NCI-H2029 (cell line): ENCODE measurements around the gene CTIF.

Experiments
- DNase-seq: peaks from one replicate; lab custom pipeline; 2025; lab: John Stamatoyannopoulos, UW

The CTIF gene

GRCh38 chr18:48621815-48622555 lies 83.2 kb downstream of the CTIF start:
- DNase-seq: no peak

GRCh38 chr18:48622911-48623431 lies 84.1 kb downstream of the CTIF start:
- no peak for DNase-seq

GRCh38 chr18:48623468-48624235 lies 84.8 kb downstream of the CTIF start:
- no peak for DNase-seq

- DNase-seq: no peak
These were observed 86.0 kb downstream of the CTIF start for GRCh38 chr18:48624856-48625255.

GRCh38 chr18:48627216-48627615 lies 88.4 kb downstream of the CTIF start:
- DNase-seq: no peak

- no peak for DNase-seq
These were observed 91.0 kb downstream of the CTIF start for GRCh38 chr18:48629730-48630324.

GRCh38 chr18:48631851-48632250 lies 93.0 kb downstream of the CTIF start:
- DNase-seq: no peak

GRCh38 chr18:48632676-48633257 lies 93.9 kb downstream of the CTIF start:
- DNase-seq: no peak

- no peak for DNase-seq
These were observed 95.7 kb downstream of the CTIF start for GRCh38 chr18:48634491-48634890.

GRCh38 chr18:48634975-48635374 lies 96.1 kb downstream of the CTIF start:
- no peak for DNase-seq

- no peak for DNase-seq
These were observed 97.0 kb downstream of the CTIF start for GRCh38 chr18:48635806-48636205.

- no peak for DNase-seq
These were observed 97.6 kb downstream of the CTIF start for GRCh38 chr18:48636436-48636835.

- DNase-seq: no peak
These were observed 98.5 kb downstream of the CTIF start for GRCh38 chr18:48637081-48637990.

GRCh38 chr18:48638451-48638850 lies 99.6 kb downstream of the CTIF start:
- no peak for DNase-seq

GRCh38 chr18:48638896-48639771 lies 100.3 kb downstream of the CTIF start:
- no peak for DNase-seq

- no peak for DNase-seq
These were observed 101.1 kb downstream of the CTIF start for GRCh38 chr18:48639772-48640432.

- no peak for DNase-seq
These were observed 101.9 kb downstream of the CTIF start for GRCh38 chr18:48640566-48641270.

- DNase-seq: no peak
These were observed 103.2 kb downstream of the CTIF start for GRCh38 chr18:48641981-48642380.

GRCh38 chr18:48642503-48642902 lies 103.7 kb downstream of the CTIF start:
- no peak for DNase-seq
